GM12878 (cell line): ENCODE measurements around the gene NEGR1. TPM values are rescaled to one million over a fixed set of nuclear protein-coding genes. Genes with fewer than 3 reads are reported as not detected.

Experiments used
- ATAC-seq: fragments of 200-7000 bp; cut with Tn5 transposase; 3 replicates; pipeline ENCODE4 v1.9.1; 2020; ENCODE audit warnings: mild to moderate bottlenecking, moderate library complexity
- BruUV-seq: library from RNA; stranded (reverse); fragments of 400-500 nt; replicated peaks from 2 replicates; lab custom pipeline; 2021; lab: Mats Ljungman, UMichigan
- CTCF ChIA-PET: fragments of 300-600 bp; sonication (Branson Sonifier 250); formaldehyde crosslinking; extraction: SDS; loops from one replicate; lab custom pipeline; 2021; ENCODE audit warnings: inconsistent platforms; lab: Yijun Ruan, JAX
- POLR2A ChIA-PET: fragments of 350-600 bp; formaldehyde crosslinking; extraction: SDS; loops from one replicate; lab custom pipeline; 2021; ENCODE audit warnings: inconsistent platforms; lab: Charles Lee
- RAD21 ChIA-PET: fragments of 300-600 bp; sonication (Branson Sonifier 250); formaldehyde crosslinking; loops from one replicate; lab custom pipeline; 2023; ENCODE audit warnings: antibody characterized with exemption; ENCODE audit not compliant: unreplicated experiment; lab: Charles Lee
- SMC1A ChIA-PET: fragments of 300-600 bp; sonication (Branson Sonifier 250); formaldehyde crosslinking; loops from one replicate; lab custom pipeline; 2023; ENCODE audit not compliant: unreplicated experiment, uncharacterized antibody; lab: Charles Lee
- DNase-seq: peaks from one replicate; pipeline ENCODE4 v3.0.0-alpha.2; 2011; ENCODE audit warnings: low read depth, low spot score
- FAIRE-seq: peaks from 3 replicates; lab custom pipeline; 2011; peaks lifted over from hg19 to GRCh38; lab: Jason Lieb, UNC
- H2AFZ ChIP-seq: 2 replicates; pipeline ENCODE4 v1.6.0; 2011; ENCODE audit warnings: low read depth, low read length, control low read depth; ENCODE audit not compliant: control insufficient read depth
- H3K27ac ChIP-seq: 2 replicates; pipeline ENCODE4 v1.5.1; 2011; ENCODE audit warnings: control low read depth; ENCODE audit not compliant: control insufficient read depth, insufficient read depth
- H3K27me3 ChIP-seq, 2 experiments: replicated peaks in 1 of 2; 2 replicates each; pipeline versions ENCODE4 v1.6.0 to v1.6.1; 2011; ENCODE audit warnings: low read length in 1 of 2; ENCODE audit not compliant: control insufficient read depth in 2 of 2, insufficient read depth in 2 of 2
- H3K36me3 ChIP-seq, 2 experiments: 2 replicates each; pipeline ENCODE4 v1.5.1; 2011; ENCODE audit warnings: low read length in 1 of 2; ENCODE audit not compliant: control insufficient read depth in 2 of 2, insufficient read depth in 2 of 2
- H3K4me1 ChIP-seq: 2 replicates; pipeline ENCODE4 v1.6.1; 2011; ENCODE audit warnings: mild to moderate bottlenecking, low read length, moderate library complexity, mixed read lengths; ENCODE audit not compliant: control insufficient read depth, insufficient read depth
- H3K4me2 ChIP-seq: 2 replicates; pipeline ENCODE4 v1.6.0; 2011; ENCODE audit warnings: control low read depth; ENCODE audit not compliant: control insufficient read depth, insufficient read depth
- H3K4me3 ChIP-seq: fragments of 200-600 bp; sonication (generic); 2 replicates; pipeline ENCODE4 v1.5.1; 2016
- H3K79me2 ChIP-seq: 2 replicates; pipeline ENCODE4 v1.6.0; 2011; ENCODE audit warnings: low read length; ENCODE audit not compliant: control insufficient read depth, insufficient read depth
- H3K9ac ChIP-seq: 2 replicates; pipeline ENCODE4 v1.8.0; 2011; ENCODE audit warnings: low read length, control low read depth, mixed read lengths; ENCODE audit not compliant: control insufficient read depth, insufficient read depth
- H3K9me3 ChIP-seq: replicated peaks from 3 replicates; pipeline ENCODE4 v1.5.1; 2011; ENCODE audit warnings: mild to moderate bottlenecking, low read length; ENCODE audit not compliant: control insufficient read depth, insufficient read depth
- H4K20me1 ChIP-seq: 2 replicates; pipeline ENCODE4 v1.6.0; 2011; ENCODE audit not compliant: control insufficient read depth, insufficient read depth
- E2F4 ChIP-seq: IDR thresholded peaks from 2 replicates; pipeline ENCODE4 v1.6.1; 2012; ENCODE audit warnings: low read depth, low read length, improper control_type of control experiment
- EZH2 ChIP-seq: IDR thresholded peaks from 2 replicates; pipeline ENCODE4 v1.6.1; 2012; ENCODE audit warnings: low read depth, mild to moderate bottlenecking, control low read depth, inconsistent platforms, low read length, borderline replicate concordance; ENCODE audit not compliant: control insufficient read depth
- FOXK2 ChIP-seq: fragments of 450-650 bp; IDR thresholded peaks from 2 replicates; pipeline ENCODE4 v1.6.1; 2017; ENCODE audit warnings: mild to moderate bottlenecking, moderate library complexity
- HDGF ChIP-seq: fragments of 450-650 bp; IDR thresholded peaks from 2 replicates; pipeline ENCODE4 v1.6.1; 2016; ENCODE audit warnings: antibody characterized with exemption
- HSF1 ChIP-seq: fragments of 150-350 bp; IDR thresholded peaks from 2 replicates; pipeline ENCODE4 v1.6.1; 2014; ENCODE audit warnings: mild to moderate bottlenecking, low read depth, low read length
- KAT2A ChIP-seq: conservative IDR thresholded peaks from 2 replicates; pipeline ENCODE4 v1.6.1; 2011; ENCODE audit warnings: low read depth, low read length; ENCODE audit not compliant: control insufficient read depth
- NR2C1 ChIP-seq: fragments of 450-650 bp; IDR thresholded peaks from 2 replicates; pipeline ENCODE4 v1.6.1; 2017; ENCODE audit warnings: antibody characterized with exemption, mild to moderate bottlenecking, moderate library complexity
- PAX8 ChIP-seq: fragments of 450-650 bp; IDR thresholded peaks from 2 replicates; pipeline ENCODE4 v1.6.1; 2017; ENCODE audit warnings: mild to moderate bottlenecking, moderate library complexity
- RCOR1 ChIP-seq: conservative IDR thresholded peaks from 2 replicates; pipeline ENCODE4 v1.6.1; 2012; ENCODE audit warnings: low read depth, low read length, improper control_type of control experiment
- RFX5 ChIP-seq: IDR thresholded peaks from 2 replicates; pipeline ENCODE4 v1.6.1; 2011; ENCODE audit warnings: low read depth, low read length, improper control_type of control experiment
- RUNX3 ChIP-seq: IDR thresholded peaks from 2 replicates; pipeline ENCODE4 v1.6.1; 2012; ENCODE audit warnings: low read length, inconsistent platforms
- SUZ12 ChIP-seq: fragments of 200-600 bp; sonication (generic); IDR thresholded peaks from one replicate; pipeline ENCODE4 v1.6.1; 2018; ENCODE audit warnings: antibody characterized with exemption, mild to moderate bottlenecking; ENCODE audit not compliant: unreplicated experiment
- TCF12 ChIP-seq: IDR thresholded peaks from 2 replicates; pipeline ENCODE4 v1.6.1; 2011; ENCODE audit warnings: low read depth, mild to moderate bottlenecking, low read length
- USF1 ChIP-seq: IDR thresholded peaks from 2 replicates; pipeline ENCODE4 v1.6.1; 2011; ENCODE audit warnings: borderline replicate concordance, low read depth, mild to moderate bottlenecking, moderate library complexity, mixed read lengths, low read length; ENCODE audit not compliant: insufficient read depth; ENCODE audit errors: extremely low read length
- WGBS: methylation state at CpG from one replicate; pipeline ENCODE4 v1.1.6; 2016; ENCODE audit warnings: low lambda C conversion rate; ENCODE audit not compliant: insufficient replicate concordance, insufficient coverage; ENCODE audit errors: missing lambda C conversion rate; 5-methylcytosine and 5-hydroxymethylcytosine counted together
- in situ Hi-C: fragments of 300-500 bp; cut with MboI; formaldehyde crosslinking; loops from 9 replicates; pipeline ENCODE4 v1.14.3; 2018; ENCODE audit warnings: mixed read lengths
- intact Hi-C: fragments of 100-400 bp; cut with micrococcal nuclease; formaldehyde crosslinking; loops from one replicate; pipeline ENCODE4 v1.14.2; 2022; ENCODE audit not compliant: unreplicated experiment
- polyA plus RNA-seq, 11 experiments: library from polyadenylated mRNA; depleted of rRNA in 4 of 11; unstranded in 6 of 11; stranded (reverse) in 5 of 11; fragments of >200 nt; fragmentation: Nextera tagmentation in 4 of 11; fragmentation: Illumina TruSeq in 1 of 11; extraction: Ambion mirVana in 4 of 11; extraction: Trizol in 1 of 11; gene quantifications; 1 replicate in 1 of 11; 2 replicates in 10 of 11; pipeline versions ENCODE4 v1.2.1 to v1.2.3, GENCODE V29; 2011 to 2016; ENCODE audit warnings: inconsistent platforms in 2 of 11, missing spikeins in 2 of 11, low read depth in 1 of 11
- total RNA-seq, 4 experiments: library from RNA; depleted of rRNA in 3 of 4; stranded (reverse); fragments of >200 nt in 3 of 4; fragmentation: Illumina TruSeq in 1 of 4; extraction: Trizol in 1 of 4; gene quantifications; 2 replicates each; pipeline versions ENCODE4 v1.2.1 to v1.2.3, GENCODE V29; 2013 to 2021
- TF ChIP-seq, protein P1 (sequence below): fragments of 450-650 bp; formaldehyde crosslinking; IDR thresholded peaks from 2 replicates; pipeline ENCODE4 v1.5.0; 2022; ENCODE audit warnings: mild to moderate bottlenecking, missing genetic modification characterization

Gene NEGR1
- total and polyA plus RNA-seq, 10 of the 15 experiments (the other 5 are each of a cell fraction or from before 2014, with no cell fraction given): under 0.01 to 0.03 (median 0.01) TPM; not detected in 7

GRCh38 chr1:72178266-72178665 is 104.1 kb downstream of the NEGR1 start:
- H3K36me3 ChIP-seq: no peaks in the 10 kb centered on the region
- no peak for FAIRE-seq
- H3K4me3 ChIP-seq: no peak overlapping the region
- intact Hi-C loops: no loop called here
- no peaks in the 10 kb centered on the region for H3K27me3 ChIP-seq
- POLR2A ChIA-PET: no interaction called here
- H2AFZ ChIP-seq: no peak overlapping the region
- CTCF ChIA-PET: no interaction called here
- 15% methylated on average over 2 of the region's 2 CpGs for WGBS
- H3K27ac ChIP-seq: no peak overlapping the region
- in situ Hi-C loops: no loop called here
- BruUV-seq: no TSS peak
- no peak for DNase-seq
- no peak overlapping the region for H3K9ac ChIP-seq
- H4K20me1 ChIP-seq: no peaks in the 10 kb centered on the region
- no peak for ATAC-seq
- SMC1A ChIA-PET: no interaction called here
- H3K9me3 ChIP-seq: no peaks in the 10 kb centered on the region
- H3K79me2 ChIP-seq: no peaks in the 10 kb centered on the region
- RAD21 ChIA-PET: no interaction called here
- no peaks in the 10 kb centered on the region for H3K4me1 ChIP-seq
- H3K4me2 ChIP-seq: no peak overlapping the region
- TF ChIP-seq USF1: no peak
- TF ChIP-seq RCOR1: no peak
- TF ChIP-seq KAT2A: no peak
- no peak for TF ChIP-seq SUZ12
- no peak for TF ChIP-seq HDGF
- no peak for TF ChIP-seq FOXK2
- no peak for TF ChIP-seq EZH2
- no peak for TF ChIP-seq RFX5
- no peak for TF ChIP-seq E2F4
- TF ChIP-seq, protein P1, sequence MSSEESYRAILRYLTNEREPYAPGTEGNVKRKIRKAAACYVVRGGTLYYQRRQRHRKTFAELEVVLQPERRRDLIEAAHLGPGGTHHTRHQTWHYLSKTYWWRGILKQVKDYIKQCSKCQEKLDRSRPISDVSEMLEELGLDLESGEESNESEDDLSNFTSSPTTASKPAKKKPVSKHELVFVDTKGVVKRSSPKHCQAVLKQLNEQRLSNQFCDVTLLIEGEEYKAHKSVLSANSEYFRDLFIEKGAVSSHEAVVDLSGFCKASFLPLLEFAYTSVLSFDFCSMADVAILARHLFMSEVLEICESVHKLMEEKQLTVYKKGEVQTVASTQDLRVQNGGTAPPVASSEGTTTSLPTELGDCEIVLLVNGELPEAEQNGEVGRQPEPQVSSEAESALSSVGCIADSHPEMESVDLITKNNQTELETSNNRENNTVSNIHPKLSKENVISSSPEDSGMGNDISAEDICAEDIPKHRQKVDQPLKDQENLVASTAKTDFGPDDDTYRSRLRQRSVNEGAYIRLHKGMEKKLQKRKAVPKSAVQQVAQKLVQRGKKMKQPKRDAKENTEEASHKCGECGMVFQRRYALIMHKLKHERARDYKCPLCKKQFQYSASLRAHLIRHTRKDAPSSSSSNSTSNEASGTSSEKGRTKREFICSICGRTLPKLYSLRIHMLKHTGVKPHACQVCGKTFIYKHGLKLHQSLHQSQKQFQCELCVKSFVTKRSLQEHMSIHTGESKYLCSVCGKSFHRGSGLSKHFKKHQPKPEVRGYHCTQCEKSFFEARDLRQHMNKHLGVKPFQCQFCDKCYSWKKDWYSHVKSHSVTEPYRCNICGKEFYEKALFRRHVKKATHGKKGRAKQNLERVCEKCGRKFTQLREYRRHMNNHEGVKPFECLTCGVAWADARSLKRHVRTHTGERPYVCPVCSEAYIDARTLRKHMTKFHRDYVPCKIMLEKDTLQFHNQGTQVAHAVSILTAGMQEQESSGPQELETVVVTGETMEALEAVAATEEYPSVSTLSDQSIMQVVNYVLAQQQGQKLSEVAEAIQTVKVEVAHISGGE (CRISPR knock-in tag): no peak
- no peak for TF ChIP-seq NR2C1
- TF ChIP-seq RUNX3: no peak
- TF ChIP-seq TCF12: no peak
- no peak for TF ChIP-seq PAX8
- no peak for TF ChIP-seq HSF1
